Endothelial cell of umbilical vein (primary cell): ENCODE data around the gene PCP4L1.

Experiments
- EZH2 ChIP-seq: IDR thresholded peaks from 2 replicates; pipeline ENCODE4 v1.6.1; 2012; ENCODE audit warnings: borderline replicate concordance, low read depth, mild to moderate bottlenecking, moderate library complexity, low read length, inconsistent platforms; ENCODE audit not compliant: severe bottlenecking
- JUN ChIP-seq: IDR thresholded peaks from 2 replicates; pipeline ENCODE4 v1.6.1; 2011; ENCODE audit warnings: borderline replicate concordance, low read depth; ENCODE audit not compliant: insufficient read length, insufficient read depth
- MYC ChIP-seq: IDR thresholded peaks from one replicate; pipeline ENCODE4 v1.6.1; 2011; ENCODE audit warnings: mild to moderate bottlenecking, low read depth, low read length
- POLR2A ChIP-seq: IDR thresholded peaks from 2 replicates; pipeline ENCODE4 v1.6.1; 2012; ENCODE audit warnings: low read depth, mild to moderate bottlenecking, control low read depth, low read length
- POLR2AphosphoS5 ChIP-seq: IDR thresholded peaks from 2 replicates; pipeline ENCODE4 v1.6.1; 2012; ENCODE audit warnings: low read depth, mild to moderate bottlenecking, control low read depth, low read length, moderate library complexity; ENCODE audit not compliant: insufficient read depth
- TF ChIP-seq, protein P1 (sequence below), 2 donors: IDR thresholded peaks; 1 replicate in 1 of 2; 2 replicates in 1 of 2; pipeline ENCODE4 v1.5.1; 2011; ENCODE audit warnings: low read length in 2 of 2, mild to moderate bottlenecking in 2 of 2, moderate library complexity in 2 of 2, control low read depth in 1 of 2, inconsistent platforms in 1 of 2, low read depth in 1 of 2; ENCODE audit not compliant: insufficient read depth in 1 of 2; ENCODE audit errors: extremely low read depth in 1 of 2
- TF ChIP-seq, protein P2 (sequence below): IDR thresholded peaks from 2 replicates; pipeline ENCODE4 v1.6.1; 2011; ENCODE audit not compliant: insufficient read depth, insufficient read length

DNA sequence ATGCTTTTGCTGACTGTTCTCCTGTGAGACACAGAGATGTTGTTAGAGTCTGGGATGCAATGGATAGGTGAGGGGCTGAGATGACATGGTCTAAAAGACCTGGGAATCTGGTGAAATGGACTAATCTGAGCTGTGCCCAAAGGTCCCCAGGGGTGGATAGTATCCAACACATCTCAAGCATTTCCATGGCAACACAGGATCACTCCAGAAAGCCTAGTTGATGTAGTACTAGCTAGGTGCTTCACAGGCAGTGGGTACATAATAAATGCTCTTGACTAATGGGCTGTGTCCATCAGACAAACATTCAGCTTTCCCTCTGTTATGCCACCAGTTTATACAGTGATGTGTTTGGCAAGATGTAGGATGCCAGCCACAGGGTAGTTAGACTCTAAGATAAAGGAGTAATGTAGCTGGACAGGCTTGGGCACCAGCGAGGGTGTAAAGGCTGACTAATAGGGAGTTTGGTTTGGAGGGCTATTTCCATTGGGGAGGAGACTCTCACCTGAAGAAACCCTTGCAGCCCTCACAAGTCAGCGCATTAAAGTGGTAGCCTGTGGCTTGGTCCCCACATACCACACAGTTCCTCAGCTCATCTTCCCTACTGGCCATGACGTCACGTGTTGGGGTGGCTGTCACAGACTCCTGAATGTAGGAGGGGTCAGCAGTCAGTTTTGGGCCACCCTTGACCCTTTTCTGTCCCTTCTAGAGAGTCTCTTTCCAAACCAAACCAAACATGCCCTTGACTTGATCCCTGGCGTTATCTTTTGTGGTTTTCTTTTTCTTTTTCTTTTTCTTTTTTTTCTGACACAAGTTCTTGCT lies 22.4 kb upstream of the PCP4L1 start:
- TF ChIP-seq, protein P1, sequence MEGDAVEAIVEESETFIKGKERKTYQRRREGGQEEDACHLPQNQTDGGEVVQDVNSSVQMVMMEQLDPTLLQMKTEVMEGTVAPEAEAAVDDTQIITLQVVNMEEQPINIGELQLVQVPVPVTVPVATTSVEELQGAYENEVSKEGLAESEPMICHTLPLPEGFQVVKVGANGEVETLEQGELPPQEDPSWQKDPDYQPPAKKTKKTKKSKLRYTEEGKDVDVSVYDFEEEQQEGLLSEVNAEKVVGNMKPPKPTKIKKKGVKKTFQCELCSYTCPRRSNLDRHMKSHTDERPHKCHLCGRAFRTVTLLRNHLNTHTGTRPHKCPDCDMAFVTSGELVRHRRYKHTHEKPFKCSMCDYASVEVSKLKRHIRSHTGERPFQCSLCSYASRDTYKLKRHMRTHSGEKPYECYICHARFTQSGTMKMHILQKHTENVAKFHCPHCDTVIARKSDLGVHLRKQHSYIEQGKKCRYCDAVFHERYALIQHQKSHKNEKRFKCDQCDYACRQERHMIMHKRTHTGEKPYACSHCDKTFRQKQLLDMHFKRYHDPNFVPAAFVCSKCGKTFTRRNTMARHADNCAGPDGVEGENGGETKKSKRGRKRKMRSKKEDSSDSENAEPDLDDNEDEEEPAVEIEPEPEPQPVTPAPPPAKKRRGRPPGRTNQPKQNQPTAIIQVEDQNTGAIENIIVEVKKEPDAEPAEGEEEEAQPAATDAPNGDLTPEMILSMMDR (IDR thresholded peaks at IDR 0.05; ENCODE audit: extremely low read depth in 1 of 2, insufficient read depth in 1 of 2, low read depth in 1 of 2, low read length in 2 of 2) = no peak
- TF ChIP-seq POLR2AphosphoS5 (no peak), POLR2A (no peak), EZH2 (no peak), MYC (no peak), JUN (no peak)
- TF ChIP-seq, protein P2, sequence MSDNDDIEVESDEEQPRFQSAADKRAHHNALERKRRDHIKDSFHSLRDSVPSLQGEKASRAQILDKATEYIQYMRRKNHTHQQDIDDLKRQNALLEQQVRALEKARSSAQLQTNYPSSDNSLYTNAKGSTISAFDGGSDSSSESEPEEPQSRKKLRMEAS = no peak
